HG03439 (cell line): Measurements from ENCODE around the gene CHST15.

ENCODE experiments used
- ATAC-seq: cut with Tn5 transposase; IDR thresholded peaks from one replicate; pipeline ENCODE4 v1.9.1; 2021; ENCODE audit warnings: mild to moderate bottlenecking, moderate library complexity; ENCODE audit not compliant: unreplicated experiment

CHST15 gene

DNA sequence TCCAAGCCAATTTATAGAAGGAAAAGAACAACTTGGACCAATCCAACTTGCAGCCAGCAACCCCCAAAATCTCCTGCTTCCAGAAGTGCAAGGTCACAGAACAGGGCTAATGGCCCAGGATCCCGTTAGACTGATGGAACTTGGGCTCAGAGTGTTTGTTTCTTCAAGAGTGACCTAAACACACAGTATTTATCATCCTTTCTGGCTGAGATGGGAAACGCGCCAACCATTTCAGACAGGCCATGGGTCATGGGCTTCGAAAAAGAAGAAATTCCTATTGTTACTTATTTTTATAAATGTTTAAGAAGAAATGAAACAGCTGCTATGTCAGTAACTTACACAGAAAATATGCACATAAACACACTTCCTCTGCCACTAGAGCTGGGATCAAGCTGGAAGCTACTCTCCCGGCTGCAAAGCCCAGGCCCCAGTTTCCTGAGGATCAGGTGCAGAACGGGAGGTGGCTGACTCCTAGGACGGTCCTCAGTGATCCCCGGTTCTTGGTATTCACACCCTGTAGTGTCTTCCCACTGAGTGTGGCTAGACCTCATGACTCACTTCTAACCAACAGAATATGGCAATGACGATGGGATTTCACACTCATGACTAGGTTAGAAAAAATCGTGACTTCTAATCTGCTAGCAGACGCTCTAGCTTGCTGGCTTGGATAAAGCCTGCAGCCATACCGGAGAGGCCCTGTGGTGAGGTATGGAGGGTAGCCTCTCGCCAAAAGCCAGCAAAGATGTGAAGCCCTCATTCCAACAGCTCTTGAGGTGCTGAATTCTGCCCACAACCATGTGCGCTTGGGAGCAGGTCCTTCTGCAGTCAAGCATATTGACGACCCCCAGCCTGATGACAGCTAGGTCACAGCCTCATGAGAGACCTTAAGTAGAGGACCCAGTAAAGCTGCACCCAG, 60.2 kb downstream of the CHST15 start:
- ATAC-seq: no peak

DNA sequence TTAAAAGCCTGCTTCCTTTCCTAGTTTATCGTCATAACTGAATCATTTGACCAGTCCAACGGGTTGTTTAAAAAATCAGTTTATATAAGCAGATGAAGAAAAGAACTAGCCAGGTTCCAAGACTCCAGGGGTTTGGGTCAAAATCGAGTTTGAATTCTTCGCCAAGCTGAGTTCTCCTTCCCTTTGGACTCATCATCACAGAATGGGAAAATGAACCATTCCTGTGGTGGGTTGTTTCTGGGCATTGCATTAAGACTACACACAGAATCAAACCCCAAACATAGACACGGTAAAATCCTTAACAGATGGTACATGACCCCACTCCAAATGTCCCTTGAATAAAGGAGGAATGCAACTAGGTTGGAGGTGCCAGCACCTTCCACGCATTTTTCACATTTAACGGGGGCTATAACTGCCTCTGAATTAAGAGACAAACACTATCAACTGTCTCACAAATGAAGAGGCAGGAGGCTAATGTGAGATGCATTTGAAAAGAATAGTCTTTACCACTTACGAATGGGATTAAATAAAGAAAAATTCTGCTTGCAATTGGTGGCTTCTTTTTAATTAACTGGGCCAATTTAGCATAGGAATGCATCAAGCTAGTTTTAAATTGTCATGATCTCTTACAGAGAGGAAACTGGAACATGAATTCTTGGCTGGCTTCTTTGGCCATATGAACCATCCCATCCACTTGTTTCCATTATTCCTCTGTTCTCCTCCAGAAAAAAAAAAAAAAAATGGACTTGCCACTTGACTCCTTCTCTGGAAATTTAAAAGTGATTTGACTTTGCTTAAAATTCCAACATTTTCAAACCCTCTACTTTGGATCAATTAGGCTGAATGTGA, 61.1 kb downstream of the CHST15 start:
- ATAC-seq: no peak

DNA sequence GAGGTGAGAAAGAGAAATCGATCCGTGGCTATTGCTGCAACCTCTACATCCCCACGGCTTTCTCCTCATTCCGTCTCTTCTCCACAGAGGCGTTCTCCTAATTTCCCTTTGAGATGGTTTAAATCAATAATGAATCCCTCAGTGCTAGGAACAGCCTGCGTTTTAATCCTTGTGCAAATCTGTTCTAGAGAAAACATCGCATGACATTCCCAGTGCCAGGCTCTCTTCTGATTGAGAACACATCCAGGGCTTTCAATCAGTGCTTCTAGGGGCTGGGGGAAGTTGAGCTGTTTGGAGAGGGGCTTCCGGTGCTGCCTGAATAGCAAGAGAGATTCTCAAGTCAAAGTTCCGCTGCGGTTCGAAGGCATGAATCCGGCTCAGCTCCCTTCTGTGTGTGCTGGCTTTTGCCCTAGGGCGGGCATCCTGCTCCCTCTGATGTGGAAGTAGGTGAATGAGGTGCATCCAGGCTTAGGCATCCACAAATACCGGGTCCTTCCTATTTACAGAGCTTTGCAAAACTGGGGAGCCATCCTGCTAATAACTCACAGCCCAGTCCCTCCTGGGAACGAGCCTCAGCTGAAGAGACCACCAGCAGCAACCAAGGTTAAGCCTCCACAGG, 62.8 kb downstream of the CHST15 start:
- no peak for ATAC-seq

DNA sequence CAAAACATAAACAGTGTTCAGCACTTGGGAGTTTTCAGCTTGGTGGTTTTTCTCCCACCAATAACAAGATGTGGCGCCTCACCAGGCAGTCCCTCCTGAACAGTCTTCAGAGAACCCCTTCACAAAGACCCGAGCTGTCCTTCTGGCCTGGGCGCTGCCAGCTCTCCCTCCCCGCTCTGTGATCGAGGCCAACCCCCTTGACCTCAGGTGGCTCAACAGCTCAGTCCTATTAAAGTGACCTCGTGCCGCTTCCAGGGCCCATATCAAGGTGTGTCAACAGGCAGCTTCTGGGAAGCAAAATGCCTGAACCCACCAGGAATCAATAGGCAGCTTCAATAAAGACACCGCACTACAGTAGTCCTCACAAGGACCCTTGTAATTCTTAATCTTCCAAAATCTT, 63.3 kb downstream of the CHST15 start:
- ATAC-seq: no peak

DNA sequence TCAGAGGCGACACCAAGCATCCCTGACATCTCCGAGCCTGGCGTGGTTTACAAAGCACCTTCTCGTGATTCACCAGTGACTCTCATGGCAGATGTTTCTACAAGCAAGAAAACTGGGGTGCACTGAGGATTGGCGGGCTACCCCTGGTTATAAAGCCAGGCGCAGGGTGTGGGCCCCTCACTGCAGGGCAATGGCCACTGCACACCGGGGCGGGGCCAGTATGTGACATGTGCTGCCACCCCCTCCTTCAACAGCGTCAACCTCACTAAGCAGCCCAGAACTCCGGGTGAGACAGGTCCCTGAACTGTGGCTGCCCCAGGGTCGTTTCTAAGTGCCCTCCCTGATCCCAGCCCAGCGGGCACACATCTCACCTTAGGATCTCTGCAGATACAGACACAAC, 63.8 kb downstream of the CHST15 start:
- ATAC-seq: no peak

DNA sequence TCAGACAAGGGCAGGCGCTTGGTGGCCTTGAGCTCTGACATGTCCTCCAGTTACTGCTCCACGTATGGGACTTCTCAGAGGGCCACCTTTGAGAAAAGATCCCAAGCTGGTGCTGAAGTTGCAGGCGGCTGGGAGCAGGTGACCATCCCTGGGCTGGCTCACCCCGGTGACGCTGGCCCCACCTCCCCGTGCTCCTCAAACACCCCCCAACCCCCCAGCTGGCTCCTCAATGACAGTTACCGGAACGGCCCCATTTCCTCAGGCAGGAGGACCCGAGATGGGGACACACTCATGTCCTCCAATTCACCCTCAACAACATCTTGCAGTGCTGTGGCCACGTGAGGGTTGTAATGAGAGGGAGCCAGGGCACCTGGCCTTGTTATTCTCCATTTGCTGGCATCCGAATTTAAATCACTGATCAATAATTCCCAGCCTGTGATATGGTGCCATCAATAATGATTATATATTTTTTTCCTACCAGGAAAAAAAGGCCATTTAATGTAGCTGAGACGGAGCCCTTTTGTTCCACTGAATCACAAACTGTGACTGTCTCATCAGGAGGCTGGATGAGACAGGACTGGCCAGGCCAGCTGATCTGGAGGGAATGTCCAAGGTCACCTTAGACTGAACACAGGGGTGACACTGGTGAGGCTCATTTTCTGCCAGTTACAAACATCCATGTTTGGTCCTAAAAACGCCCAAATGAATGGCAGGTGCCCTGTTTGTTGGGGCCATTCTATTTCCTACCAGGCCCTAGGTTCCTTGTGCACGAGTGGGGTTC, 64.5 kb downstream of the CHST15 start:
- no peak for ATAC-seq

DNA sequence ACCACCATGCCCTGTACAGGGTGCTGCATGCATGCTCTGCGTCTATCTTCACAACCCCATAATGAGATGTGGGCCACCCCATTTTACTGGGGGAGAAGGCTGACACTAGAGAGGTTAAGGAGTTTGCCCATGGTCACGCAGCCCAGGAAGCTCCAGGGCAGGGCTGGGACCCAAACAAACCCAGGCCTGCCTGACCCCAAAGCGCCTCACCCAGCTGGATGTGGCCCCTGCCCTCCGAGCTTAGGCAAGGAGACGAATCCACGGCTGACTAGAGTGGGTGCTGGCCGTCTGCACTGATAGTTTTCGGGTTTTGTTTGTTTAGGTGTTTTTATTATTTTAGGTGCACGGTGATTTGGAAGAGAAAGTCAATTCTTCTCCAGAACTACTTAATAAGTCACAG, 65.7 kb downstream of the CHST15 start:
- ATAC-seq: no peak

DNA sequence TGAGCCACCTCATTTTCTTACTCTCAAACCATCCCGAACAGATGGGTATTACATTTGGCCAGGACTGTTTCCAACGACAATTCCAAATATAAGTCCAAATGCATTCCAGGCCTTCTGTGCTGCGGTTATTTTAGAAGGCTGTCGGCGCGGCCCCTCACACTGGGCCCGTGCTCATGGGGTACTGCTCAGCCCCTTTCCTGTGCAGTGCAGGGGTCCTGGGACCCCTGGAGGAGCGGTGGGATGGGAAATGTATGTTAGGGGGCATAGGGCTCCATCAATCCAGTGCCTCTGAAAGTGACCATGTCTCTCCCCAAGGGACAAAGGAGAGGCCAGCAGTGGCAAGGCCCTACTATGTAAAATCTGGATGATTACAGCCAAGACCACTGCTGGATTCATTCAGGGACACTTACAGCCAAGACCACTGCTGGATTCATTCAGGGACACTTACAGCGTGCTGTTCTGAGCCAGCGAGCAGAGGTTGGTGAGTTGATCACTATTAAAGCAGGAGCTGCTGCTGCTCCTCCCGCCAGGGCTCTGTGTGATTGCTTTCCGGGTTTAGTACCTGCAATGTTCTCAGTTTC, 66.3 kb downstream of the CHST15 start:
- no peak for ATAC-seq

DNA sequence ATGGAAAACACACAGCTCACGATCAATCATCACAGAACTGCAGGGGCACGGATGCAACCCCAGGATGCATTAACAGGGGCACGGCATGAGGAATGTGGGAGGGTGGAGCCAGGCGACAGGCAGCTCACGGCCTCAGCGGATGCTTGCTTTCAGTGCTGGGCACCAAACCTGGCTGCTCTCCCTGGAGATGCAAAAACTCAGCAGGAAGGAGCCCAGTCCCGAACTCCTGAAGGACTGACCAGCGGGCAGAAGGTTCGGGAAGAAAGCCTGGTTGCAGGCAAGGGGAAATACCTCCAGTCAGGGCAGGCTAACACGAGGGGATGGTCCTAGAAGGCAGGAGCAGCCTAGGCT, 66.8 kb downstream of the CHST15 start:
- ATAC-seq: no peak

DNA sequence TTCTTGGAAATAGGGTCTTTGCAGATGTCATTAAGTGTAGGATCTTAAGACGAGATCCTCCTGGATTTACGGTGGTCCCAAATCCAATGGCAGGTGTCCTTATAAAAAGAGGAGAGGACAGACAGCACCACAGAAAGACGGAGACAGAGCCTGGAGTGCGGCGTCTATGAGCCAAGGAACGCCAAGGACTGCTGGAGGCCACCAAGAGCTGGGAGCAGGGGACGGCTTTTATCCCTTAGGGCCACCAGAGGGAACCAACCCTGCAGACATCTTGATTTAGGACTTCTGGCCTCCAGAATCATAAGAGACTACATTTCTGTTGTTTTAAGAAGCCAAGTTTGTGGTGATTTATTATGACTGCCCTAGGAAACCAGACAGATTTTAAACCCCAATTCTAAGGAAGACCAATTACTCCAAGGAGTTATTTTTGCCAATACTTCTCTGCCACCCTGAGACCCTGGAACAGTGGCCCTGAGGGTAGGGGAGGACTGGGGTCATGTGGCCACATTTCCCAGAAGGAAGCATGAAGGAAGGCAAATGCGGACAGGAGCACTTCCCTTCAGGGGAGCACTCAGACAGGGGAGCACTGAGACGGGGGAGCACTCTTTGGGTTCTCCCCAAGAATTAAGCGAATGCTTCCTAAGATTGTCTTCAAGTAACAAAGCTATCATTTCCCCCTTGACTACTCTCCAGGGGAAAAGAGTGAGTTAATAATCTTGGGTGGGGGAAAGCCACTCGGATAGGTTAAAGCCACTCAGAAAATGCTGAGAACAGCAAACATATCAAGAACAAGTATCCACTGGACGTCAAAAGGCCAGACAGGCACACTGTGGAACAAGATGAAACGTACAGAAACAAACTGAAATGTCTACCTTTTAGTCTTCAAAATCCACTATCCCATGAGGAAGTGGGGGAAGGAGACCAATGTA, 67.5 kb downstream of the CHST15 start:
- ATAC-seq: no peak

DNA sequence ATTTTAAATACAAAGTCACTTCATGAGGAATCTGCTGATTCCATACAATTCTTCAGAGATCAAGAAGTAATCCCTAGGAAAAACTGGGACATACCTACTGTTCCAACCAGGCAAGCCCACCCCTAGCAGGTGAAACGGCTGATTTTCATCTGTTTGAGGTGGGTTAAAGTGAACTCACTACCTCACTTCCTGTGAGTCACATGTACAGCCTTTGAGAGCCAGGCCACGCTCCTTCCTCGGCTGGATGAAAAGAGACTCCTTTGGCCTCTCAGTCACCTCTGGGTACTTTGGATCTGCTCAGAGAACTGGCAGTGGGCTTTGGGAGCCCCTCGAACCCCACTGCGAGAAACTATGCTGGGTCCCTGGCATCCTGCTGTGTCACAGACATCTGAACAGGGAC, 68.2 kb downstream of the CHST15 start:
- ATAC-seq: no peak

DNA sequence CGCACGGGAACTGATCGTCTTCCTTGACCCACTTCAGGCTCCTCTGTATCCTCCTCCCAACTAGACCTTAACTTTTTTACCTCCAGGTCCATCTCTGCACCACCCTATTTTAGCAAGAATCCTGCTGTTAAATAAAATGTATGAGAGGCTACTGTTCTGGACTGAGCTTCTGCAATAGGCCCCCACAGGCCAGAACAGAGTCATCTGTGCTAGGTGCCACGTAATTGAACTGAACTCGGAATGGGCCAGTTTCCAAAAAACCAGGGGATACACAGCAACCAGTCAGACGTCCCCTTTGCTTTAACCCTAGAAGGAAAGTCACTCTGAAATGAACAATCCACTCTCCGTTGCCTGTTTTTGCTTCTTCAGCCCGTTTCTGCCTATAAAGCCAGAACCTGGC, 71.3 kb downstream of the CHST15 start:
- no peak for ATAC-seq

DNA sequence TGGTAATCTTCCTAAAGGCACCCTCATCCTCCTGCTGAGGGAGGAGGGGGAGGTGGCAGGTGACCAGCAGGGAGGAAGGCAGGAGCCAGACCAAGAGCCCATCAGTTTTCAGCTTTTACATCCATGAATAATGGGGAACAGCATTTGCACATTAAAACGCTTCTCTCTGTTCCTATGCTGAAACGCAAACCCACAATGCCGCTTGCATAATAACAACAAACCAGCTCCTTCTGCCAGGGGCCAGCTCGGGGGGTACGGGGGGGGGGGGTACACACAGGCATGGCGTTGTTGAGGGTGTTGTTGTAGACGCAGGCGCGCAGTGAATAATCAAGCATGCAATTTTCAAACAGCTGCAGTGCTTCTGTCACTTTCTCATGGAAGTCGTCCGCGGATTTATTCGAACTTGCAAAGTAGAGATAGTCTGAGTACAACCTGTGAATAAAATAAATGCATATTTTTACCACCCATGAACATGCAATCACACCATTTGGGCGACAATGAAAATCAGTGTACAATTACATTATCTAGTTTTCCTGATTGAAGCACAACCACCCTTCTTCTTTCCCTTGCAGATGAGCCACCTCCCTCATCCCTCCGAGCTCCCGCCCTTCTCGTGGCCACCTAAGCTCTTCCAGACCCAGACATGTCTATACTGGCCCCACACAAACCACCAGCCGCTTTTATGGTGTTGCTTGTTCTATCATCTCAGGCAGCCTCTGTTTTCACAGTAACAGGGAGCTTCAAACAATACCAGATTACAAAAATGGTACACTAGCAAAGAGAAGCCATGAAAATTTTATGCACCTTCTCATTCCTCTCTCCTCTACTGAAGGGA, 72.2 kb downstream of the CHST15 start:
- ATAC-seq: no peak

DNA sequence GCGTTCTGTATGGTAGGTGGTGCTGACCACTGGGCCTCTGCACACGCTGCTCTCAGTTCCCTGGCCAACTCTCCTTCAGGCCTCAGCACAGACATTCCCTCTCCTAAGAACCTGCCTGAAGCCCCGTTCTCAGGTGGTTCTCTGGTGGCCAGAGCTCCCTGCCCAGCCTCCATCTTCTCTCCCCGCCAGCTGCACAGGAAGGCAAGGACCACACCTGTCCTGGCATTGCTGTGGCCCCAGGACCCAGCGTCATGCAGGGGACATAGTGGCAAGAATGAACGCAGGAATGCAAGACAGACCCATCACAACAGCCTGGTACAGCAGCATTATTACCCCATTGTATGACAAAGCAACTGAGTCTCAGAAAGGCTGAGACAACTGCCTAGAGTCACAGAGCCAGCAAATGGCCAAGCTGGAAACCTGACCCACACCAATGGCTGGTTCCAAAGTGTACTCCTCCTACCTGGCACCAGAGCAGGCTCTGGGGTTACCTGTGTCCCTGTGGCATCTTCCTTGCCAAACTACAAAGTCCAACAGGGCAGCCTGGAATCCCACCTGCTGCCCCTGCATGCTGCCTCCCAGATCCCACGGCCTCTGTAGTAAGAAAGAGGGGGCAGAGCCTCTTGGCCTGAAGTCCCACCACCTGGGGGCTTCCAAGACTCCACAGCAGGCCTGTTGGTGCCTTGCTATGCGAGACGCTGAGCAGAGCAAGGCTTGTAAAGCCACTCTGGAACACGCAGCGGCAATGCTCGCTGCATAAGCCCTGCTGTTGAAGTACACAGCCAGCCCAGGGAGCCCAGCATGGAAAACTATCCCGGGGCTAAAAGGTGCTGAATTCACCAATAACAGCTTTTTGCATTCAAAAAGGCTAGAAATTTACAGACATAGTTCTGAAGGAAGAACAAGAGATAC, 73.3 kb downstream of the CHST15 start:
- ATAC-seq: no peak

DNA sequence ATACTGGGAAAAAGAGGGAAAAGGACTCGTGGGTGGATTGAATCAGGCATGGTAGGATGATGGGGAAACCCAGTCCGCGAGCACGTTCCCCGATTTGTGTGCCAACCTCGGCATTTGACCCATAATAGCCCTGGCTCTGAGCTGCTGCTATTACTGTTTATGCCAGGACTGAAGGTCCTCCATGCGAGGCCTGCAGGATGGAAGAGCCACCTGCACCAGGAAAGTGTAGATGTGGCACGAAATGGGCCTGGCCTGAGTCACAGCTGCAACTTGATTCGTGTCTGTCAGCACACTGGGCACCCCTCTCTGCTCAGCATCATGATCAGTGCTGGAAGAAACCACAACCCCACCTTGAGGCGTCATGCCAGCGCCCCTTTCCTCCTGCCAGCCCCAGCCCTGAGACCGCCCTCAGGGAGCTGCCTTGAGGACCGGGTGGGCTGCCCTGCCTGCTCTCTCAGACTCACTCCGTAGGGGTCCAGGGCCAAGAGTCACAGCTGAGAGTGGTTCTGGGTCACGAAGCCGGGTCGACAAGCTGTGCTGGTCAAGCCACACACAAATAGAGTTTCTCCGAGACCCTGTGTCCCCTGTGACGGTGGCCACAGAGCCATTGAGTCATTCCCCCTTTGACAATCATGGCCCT, 74.4 kb downstream of the CHST15 start:
- no peak for ATAC-seq

DNA sequence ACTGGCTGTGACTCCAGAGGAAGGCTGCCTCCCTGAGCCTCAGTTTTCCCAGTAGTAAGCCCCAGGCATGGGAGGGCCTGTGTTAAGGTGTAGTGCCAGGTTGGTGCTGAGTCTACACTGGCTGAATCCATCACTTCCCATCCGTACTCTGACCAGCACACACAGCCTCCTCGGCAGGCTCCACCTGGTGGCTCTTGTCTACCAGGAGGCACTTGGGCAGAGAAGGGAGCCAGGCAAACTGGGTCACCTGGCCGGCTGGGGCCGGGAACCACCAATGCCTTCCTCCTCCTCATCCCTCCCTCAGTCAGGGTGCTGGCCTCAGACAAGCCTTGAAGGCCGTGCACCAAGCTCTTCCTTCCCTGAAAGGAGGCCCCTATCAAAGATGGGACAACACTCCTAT, 75.7 kb downstream of the CHST15 start:
- ATAC-seq: no peak

DNA sequence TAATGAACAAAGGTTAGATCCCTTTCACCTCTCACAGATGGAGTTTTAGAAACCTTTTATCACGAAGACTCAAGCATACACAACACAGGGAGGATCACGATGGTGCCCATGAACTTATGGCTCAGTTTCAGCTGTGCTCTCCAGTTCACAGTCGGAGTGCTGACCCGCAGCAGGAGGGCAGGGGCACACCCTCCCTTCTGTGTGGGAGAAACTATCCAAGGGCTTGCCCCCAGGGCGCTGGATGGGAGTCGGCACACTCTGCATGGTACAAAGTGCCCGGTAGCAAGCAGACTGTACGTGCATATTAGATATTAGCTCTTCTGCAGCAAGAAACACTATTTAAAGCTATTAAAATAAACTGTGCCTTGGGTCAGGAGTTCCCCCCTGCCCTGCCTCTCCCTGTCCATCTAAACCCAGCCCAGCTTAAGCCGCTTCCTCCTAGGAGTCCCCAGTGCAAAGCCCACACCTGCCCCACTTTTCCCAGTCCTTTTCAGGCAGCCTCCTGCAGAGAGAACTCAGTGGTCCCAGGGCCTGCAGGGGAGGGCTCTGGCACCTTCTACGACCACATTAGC, 76.5 kb downstream of the CHST15 start:
- ATAC-seq: no peak
